Measurements from ENCODE around the gene SNAPC2. TPM values are rescaled to one million over a fixed set of nuclear protein-coding genes. Genes with fewer than 3 reads are reported as not detected.

The SNAPC2 gene
- total RNA-seq, 1 donor from 2014 or later = 17.4 TPM

GRCh38 chr19:7873304-7874075, 46.6 kb upstream of the SNAPC2 start:
- intact Hi-C loops (cut with DNase I) = no loop called here
- Histone ChIP-seq H3K27me3 (no peaks in the 10 kb centered on the region), H3K4me3 (peak overlapping the region in 1 of 2 donors; percentile 33), H3K9me3 (no peaks in the 10 kb centered on the region), H3K27ac (no peak overlapping the region), H3K36me3 (no peaks in the 10 kb centered on the region), H3K4me1 (peaks cover 56% of the 10 kb centered on the region)
- TF ChIP-seq POLR2AphosphoS5 (IDR thresholded peaks at IDR 0.05; ENCODE audit: insufficient read depth in 1 of 2, low read depth in 1 of 2) = no peak
- no peak for TF ChIP-seq POLR2A (IDR thresholded peaks at IDR 0.05)
- no peak for TF ChIP-seq CTCF (IDR thresholded peaks at IDR 0.05)
- DNase-seq (ENCODE audit: extremely low spot score in 2 of 2) = no peak

GRCh38 chr19:7874076-7874896, 45.9 kb upstream of the SNAPC2 start, which contains the start of gene PRR36:
TSS of gene PRR36 (minus strand) at chr19:7874390. CDS start at chr19:7873689, 701 bp downstream.
- Histone ChIP-seq H3K27me3 (no peaks in the 10 kb centered on the region), H3K27ac (no peak within 1 kb of the TSS)
- intact Hi-C loops (cut with DNase I) = no loop called here

GRCh38 chr19:7874897-7875273, 45.3 kb upstream of the SNAPC2 start:
- Histone ChIP-seq H3K9me3 (no peaks in the 10 kb centered on the region), H3K4me3 (no peak overlapping the region), H3K36me3 (no peaks in the 10 kb centered on the region), H3K27me3 (no peaks in the 10 kb centered on the region), H3K4me1 (peaks cover 45% of the 10 kb centered on the region), H3K27ac (no peak overlapping the region)
- DNase-seq (ENCODE audit: extremely low spot score in 2 of 2) = no peak
- intact Hi-C loops (cut with DNase I) = no loop called here
- TF ChIP-seq POLR2A (IDR thresholded peaks at IDR 0.05) = no peak
- TF ChIP-seq POLR2AphosphoS5 (IDR thresholded peaks at IDR 0.05; ENCODE audit: insufficient read depth in 1 of 2, low read depth in 1 of 2) = no peak
- TF ChIP-seq CTCF (IDR thresholded peaks at IDR 0.05) = no peak

More at GRCh38 chr19:7874076-7874896, 45.9 kb upstream of the SNAPC2 start, which contains the start of gene PRR36:
- Histone ChIP-seq H3K4me1 (peaks cover 51% of the 10 kb centered on the region), H3K9me3 (no peaks in the 10 kb centered on the region), H3K36me3 (no peaks in the 10 kb centered on the region), H3K4me3 (peak within 1 kb of the TSS in 1 of 2 donors; percentile 33)
- TF ChIP-seq POLR2AphosphoS5 (IDR thresholded peaks at IDR 0.05; ENCODE audit: insufficient read depth in 1 of 2, low read depth in 1 of 2) (no peak), POLR2A (IDR thresholded peaks at IDR 0.05) (no peak), CTCF (IDR thresholded peaks at IDR 0.05) (no peak)
- no peak for DNase-seq (ENCODE audit: extremely low spot score in 2 of 2)

- Histone ChIP-seq H3K9me3 (no peaks in the 10 kb centered on the region), H3K4me3 (no peak overlapping the region), H3K4me1 (peaks cover 21% of the 10 kb centered on the region), H3K27ac (no peak overlapping the region), H3K36me3 (no peaks in the 10 kb centered on the region), H3K27me3 (no peaks in the 10 kb centered on the region)
- intact Hi-C loops (cut with DNase I) = no loop called here
- no peak for TF ChIP-seq POLR2A (IDR thresholded peaks at IDR 0.05)
- no peak for DNase-seq (ENCODE audit: extremely low spot score in 2 of 2)
Measured at GRCh38 chr19:7877249-7877836, 42.8 kb upstream of the SNAPC2 start.

GRCh38 chr19:7879111-7879807, 40.9 kb upstream of the SNAPC2 start:
- H3K27ac ChIP-seq = no peak overlapping the region
- no peaks in the 10 kb centered on the region for H3K36me3 ChIP-seq
- no peaks in the 10 kb centered on the region for H3K27me3 ChIP-seq
- peaks cover 5% of the 10 kb centered on the region for H3K4me1 ChIP-seq
- DNase-seq (ENCODE audit: extremely low spot score in 2 of 2) = no peak
- H3K9me3 ChIP-seq = no peaks in the 10 kb centered on the region
- TF ChIP-seq POLR2A (IDR thresholded peaks at IDR 0.05) (no peak), POLR2AphosphoS5 (IDR thresholded peaks at IDR 0.05; ENCODE audit: insufficient read depth in 1 of 2, low read depth in 1 of 2) (no peak), CTCF (IDR thresholded peaks at IDR 0.05) (no peak)
- intact Hi-C loops (cut with DNase I) = no loop called here
- H3K4me3 ChIP-seq = no peak overlapping the region
